ENCODE measurements around the gene FANCM.

Gene FANCM

DNA sequence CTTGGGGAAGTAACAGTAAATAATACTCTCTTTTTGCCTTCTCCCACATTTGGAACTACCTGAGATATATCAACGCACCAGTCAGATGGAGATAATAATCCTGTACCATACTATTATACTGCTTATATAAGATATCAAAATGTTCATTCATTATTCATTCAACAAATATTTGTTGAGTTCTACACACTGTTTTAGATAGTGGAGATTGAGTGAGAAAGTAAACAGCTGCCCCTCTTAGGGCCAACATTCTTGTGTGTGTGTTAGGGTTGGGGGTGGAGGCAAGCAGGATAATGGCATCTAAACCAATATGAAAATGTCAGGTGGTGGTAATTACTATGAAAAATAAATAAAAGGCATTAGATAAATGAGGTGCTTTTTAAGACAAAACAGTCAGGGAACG, 103.3 kb downstream of the FANCM start:
- no peak for DNase-seq

- DNase-seq = no peak
These were observed 107.0 kb downstream of the FANCM start for GRCh38 chr14:45242706-45243105.

- no peak for DNase-seq
These were observed 110.4 kb downstream of the FANCM start for GRCh38 chr14:45246151-45246550.

GRCh38 chr14:45246691-45247090, 111.0 kb downstream of the FANCM start:
- DNase-seq = no peak

DNA sequence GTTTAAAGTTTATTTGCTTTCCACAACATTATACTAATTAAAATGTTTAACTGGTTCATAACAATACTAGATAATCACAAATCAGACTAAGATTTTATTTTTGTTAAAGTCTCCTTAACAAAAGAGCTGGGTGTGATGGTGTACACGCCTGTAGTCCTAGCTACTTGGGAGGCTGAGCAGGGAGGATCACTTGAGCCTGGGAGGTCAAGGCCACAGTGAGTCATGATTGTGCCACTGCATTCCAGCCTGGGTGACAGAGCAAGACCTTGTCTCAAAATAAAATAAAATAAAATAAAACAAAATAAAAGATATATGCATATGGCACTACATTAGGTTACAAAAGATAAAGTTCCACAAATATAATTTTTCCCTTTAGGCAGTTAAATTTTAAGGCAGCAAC, 111.7 kb downstream of the FANCM start:
- DNase-seq = no peak

- DNase-seq = no peak
These were observed 114.3 kb downstream of the FANCM start for GRCh38 chr14:45249856-45250575.

Measured in NCI-H446 (cell line).